ENCODE measurements around the gene SCLT1.

Gene SCLT1

DNA sequence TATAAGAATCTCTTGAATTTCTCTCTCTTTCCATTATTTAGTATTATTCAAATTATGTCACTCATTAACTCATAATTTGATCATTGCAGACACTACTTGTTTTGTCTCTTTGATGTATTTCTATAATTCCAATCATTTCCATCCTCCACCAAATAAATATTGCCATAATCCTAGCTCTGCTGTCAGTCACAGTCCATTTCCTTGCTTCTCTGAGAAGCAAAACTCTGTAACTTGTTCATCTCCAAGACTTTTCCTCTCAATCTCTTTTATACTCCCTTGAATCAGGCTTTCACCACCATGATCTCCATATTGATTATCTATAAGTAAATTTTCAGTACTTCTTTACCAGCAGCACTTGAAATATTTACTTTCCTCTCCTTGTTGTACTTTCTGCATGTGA is 135.9 kb downstream of the SCLT1 start:
- no peak for DNase-seq (ENCODE audit: low spot score)

DNA sequence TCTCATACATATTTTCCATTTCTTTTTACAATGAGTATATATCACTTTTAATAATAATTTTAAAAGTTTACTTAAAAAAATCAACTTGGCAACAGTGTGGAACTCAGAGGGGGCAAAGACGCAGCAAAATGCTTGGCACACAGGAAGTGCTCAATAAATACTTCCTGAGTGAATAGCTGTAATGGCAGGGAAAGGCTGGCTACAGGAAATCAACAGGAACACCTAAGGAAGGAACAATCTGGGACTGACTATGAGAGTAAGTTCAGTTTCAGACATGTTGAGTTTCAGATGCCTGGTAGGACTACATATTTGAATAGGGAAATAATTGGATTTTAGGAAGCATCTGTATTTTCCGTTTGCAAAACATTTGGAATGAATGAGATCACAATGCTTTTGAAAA is 137.6 kb downstream of the SCLT1 start:
- no peak for DNase-seq (ENCODE audit: low spot score)

DNA sequence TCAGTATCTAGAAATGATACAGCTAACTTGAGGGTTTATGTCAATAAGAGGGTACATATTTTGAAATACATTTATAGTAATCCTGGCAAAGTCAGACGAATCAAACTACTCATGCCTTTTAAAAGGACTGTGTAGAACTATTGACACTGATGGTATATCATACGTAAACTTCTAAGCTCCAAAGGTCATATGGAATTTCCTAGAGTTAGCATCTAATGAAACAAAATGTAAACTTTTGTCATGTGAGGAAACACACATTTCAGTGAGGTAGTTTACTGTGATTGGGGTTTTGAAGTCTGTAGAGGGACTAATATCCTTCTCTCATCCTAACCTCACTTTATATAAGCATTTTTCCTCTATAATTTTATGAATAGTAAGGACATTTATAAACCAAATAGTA is 138.4 kb downstream of the SCLT1 start:
- DNase-seq (ENCODE audit: low spot score), result no peak

DNA sequence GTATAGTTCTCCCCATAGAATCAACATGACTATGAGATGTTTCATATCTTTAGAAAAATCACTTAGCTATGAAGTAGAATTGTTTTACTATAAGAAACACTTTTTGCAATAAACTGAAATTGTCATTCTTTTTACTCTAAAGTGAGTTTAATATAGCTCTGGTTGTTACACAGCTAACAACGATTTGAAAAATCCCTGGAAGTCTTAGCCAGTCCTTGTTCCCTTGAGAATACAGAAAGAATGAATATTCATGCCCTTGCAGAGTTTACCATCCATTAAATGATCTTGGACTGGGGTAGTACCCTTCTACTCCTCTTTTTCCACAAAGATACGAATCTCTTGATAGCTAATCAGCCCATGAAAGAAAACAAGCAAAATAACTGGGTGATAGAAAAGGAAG is 142.0 kb downstream of the SCLT1 start:
- no peak for DNase-seq (ENCODE audit: low spot score)

DNA sequence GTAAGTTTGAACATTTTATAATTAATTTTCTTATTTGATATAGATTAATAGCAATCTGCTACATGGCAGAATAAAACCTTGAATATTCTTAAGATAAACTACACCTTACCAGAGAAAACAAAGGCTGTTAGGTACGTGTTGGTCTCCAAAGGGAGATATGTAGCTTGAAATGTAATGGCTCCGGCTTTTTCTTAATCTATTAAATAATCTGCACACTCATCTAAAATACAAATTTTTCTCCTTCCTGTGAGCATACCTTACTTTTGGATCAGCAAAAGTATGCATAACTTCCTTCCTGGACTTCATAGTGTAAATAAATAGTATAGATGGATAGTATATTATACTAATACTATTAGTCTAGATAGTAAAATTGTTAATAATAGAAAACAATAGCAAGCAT is 142.5 kb downstream of the SCLT1 start:
- DNase-seq (ENCODE audit: low spot score), result no peak

DNA sequence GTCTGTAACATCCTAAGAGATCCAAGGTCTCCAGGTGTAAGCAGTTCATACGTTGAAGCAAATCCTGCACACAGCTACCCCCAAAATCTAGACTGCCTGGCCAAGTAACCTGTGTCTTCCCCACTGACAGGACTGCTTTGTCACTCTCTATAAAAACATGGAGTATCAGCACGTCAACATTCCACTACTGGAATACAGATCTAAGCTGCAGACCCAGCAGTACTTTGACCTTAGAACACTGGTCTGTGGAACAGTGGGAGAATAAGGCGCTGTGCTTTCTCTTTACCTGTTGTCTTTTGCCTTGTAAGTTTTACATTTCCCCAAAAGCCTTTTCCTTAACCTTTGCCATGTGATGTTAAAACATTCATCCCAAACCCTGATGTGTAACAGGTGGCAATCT is 146.4 kb downstream of the SCLT1 start:
- no peak for DNase-seq (ENCODE audit: low spot score)

DNA sequence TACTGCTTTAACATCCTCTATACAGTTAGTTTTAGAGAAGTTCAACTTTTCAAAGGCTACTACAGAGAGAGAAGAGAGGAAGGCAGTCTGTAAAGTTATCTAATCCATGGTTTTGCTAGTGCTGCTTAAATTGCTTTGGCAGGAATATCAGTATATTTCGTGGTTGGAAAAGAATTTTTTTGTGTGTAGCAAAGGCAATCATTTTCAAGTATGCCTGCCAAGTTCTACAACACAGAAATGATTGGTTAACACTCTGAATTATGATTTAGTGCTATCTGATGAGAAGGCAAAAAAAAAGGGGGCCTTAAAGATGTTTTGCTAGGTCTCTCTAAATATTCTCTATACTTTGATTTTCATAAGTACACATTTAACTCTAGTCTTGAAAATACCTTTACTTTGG is 150.7 kb downstream of the SCLT1 start:
- no peak for DNase-seq (ENCODE audit: low spot score)

DNA sequence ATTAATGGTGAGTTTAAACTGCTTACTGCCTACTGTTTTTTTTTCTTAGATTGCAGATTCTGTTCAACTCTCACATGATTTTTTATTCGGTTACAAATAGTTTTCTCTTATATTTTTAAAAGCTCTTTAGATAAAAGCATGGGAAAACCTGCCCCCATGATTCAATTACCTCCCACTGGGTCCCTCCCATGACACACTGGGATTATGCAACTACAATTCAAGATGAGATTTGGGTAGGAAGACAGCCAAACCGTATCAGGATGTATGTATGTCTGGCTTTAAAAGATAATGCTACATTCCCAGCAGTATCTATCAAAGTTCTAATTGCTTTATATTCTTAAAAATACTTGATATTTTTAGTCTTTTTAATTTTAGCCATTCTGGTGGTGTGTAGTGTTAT is 152.4 kb downstream of the SCLT1 start:
- DNase-seq (ENCODE audit: low spot score), result no peak

DNA sequence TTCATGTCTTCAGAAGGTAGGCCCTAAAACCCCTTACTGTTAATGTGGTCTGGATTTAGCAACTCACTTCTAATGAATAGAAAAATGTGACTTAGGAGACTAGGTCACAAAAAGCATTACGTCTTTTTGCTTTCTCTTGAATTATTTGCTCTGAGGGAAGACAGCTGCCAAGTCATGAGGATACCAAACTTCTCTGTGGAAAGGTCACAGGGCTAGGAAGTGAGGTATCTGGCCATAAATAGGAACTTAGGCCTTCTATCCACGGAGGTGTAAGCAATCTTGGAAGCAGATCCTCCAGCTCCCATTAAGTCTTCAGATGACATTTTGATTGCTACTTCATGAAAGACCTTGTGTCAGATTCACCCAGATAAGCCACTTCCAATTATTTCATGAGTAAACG is 163.3 kb downstream of the SCLT1 start:
- no peak for DNase-seq (ENCODE audit: low spot score)

DNA sequence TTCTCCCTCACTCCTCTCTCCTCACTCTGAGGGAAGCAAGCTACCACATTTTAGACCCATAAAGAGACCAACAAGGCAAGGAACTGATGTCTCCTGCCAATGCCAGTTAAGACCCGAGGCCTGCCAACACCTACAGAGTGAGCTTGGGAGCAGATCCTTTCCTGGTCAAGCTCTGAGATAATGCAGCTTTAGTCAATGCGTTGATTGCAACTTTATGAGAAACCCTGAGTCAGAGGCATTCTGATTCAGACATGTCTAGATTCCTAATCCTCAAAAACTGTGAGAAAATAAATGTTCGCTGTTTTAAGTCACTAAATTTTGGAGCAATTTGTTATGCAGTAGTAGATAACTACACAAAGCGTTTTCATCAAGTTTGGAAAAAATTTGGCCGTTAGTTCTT is 168.4 kb downstream of the SCLT1 start:
- DNase-seq (ENCODE audit: low spot score), result no peak

DNA sequence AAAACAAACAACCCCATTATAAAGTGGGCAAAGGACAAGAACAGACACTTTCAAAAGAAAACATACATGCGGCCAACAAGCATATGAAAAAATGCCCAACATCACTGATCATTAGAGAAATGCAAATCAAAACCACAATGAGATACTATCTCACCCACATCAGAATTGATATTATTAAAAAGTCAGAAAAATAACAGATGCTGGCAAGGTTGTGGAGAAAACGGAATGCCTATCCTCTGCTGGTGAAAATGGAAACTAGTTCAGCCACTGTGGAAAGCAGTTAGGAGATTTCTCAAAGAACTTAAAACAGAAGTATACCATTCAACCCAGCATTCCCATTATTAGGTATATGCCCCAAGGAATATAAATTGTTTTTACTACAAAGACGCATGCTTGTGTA is 171.4 kb downstream of the SCLT1 start:
- no peak for DNase-seq (ENCODE audit: low spot score)

DNA sequence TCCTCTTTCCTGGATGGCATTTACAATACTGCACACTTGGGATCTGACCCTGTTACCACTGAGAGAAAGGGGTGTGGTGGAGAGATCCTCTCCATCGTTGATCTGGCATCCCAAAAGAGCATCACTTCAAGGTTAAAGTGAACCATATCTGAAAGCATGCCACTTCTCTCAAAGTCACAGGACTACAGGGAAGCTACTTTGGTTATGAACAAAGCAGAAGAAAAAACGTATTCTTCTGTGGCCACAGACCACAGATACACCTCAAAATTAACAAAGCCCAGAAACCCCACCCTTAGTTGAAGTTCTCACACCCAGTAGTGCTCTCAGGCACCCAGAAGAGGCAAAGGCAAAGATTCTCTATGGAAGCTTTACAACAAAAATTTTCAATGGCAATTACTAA is 175.6 kb downstream of the SCLT1 start:
- DNase-seq (ENCODE audit: low spot score), result no peak

DNA sequence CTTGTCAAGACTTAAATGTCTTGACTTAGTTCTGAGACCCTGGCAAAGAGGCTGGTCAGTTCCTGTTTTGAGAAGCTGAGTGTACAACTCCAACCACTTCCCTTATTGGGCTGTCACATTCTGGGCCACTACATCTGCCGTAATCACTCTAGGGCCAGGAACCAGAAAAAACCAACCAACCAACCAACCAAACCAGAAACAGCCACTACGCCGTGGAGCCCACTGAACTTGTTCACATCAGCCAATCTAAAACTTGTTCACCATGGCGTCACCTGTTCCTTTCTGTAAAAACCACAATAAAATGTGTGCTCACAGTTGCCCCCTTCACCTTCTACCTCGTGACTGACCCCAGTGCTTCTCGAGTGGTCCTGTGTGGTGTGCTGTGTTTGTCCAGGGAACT is 176.5 kb downstream of the SCLT1 start:
- DNase-seq (ENCODE audit: low spot score), result no peak

DNA sequence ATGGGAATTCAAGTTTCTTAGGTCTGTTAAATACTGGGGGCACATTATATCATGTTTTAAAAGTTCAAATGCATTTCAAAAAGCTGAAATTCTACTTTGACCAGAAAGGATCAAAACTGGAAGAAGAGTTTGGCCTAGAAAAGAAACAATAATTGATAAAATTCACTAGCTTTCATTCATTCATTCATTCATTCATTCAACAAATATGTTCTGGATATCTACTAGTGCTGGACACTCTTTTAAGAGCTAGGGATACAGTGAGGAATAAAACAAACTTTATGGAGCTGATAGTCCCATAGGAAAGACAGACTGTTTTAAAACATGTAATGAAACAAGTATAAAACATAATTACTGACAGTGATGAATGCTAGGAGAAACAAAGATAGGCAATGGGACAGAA is 177.8 kb downstream of the SCLT1 start:
- DNase-seq (ENCODE audit: low spot score), result no peak

DNA sequence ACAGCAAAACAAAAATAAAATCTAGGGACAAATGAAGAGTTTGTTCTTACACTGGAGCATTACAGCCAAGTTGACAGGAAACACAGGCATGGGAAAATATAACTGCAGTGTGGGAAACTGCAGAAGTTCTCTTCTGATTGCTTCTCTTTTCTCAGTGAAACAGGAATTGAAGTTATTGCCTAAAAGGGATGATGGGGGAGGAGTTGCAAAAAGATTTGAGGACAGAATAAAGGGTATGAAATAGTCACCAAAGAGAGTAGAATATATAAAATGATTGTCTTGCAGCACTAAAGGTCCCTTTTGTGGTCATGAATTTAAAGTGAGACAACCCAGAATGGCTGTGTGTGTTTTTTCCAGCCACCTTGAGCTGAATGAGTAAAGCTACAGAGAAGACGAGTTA is 180.1 kb downstream of the SCLT1 start:
- no peak for DNase-seq (ENCODE audit: low spot score)

DNA sequence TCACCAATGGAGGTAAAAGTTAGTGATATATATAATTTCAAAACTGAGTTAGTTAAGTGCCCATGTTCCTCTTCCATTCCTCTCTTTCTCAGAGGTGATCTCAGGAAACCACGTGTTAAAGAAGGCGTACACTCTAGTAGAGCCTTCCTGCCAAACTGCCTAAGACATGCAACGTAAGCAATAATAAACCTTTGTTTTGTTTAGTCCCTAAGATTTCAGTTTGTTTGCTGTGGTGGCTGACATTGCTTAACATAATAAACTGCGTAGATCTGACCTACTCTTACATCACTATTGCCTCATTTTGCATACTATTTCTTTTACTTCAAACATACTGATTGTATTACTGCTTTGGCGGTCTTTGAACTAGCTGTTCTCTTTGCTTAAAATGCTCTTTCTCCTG is 184.6 kb downstream of the SCLT1 start:
- no peak for DNase-seq (ENCODE audit: low spot score)

DNA sequence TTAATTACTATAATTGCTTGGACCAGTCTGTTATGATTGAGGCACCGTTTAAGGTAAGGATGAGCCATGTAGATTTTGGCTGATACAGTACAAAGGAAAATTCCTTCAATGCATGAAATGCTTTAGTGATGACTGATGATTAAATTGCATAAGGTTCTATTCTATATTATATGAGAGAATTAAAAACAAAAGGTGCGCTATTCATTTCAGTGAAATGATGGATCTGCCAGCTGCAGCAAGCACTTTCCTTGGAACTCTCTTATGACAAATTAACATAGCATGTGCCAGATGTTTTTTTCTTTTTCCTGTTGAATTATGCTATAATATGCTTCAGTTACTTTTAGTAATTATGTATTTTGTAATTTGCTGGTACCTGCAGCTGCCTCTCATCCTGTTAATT is 185.4 kb downstream of the SCLT1 start:
- DNase-seq (ENCODE audit: low spot score), result no peak

DNA sequence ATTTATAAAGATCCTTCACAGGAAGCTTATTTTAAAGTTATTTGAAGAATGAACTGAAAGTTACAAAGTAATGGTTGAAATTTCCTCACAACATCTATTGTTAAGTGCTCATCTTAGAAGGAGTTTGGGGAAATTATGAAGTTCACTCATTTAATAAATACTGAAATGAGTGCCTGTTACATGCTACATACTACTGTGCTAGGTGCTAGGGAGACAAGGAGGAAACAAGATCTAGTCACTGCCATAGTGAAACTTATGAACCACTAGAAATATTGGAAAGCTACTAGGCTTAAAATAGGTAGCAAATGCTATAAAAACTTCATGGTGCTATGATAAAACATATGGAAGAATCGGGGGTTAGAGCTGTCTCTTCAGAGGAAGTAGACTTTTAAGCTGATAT is 186.8 kb downstream of the SCLT1 start:
- no peak for DNase-seq (ENCODE audit: low spot score)

DNA sequence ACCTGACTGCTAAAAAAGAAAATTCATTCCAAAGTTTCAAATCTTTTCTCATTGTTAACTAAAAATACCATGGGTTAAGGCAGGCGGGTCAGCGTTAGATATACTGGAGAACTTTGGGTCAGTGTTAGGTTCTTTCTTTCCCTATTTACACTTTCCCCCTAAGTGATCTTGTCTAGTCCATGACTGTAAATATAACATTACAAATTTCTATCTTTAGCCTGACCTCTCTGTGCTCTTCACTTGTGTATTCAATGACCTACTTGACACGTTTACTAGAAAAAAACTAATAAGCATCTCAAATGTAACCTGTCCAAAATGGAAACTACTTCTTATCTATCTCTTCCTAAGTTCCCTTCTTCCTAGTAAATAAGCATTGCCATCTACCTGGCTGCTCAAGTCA is 188.5 kb downstream of the SCLT1 start:
- DNase-seq (ENCODE audit: low spot score), result no peak

DNA sequence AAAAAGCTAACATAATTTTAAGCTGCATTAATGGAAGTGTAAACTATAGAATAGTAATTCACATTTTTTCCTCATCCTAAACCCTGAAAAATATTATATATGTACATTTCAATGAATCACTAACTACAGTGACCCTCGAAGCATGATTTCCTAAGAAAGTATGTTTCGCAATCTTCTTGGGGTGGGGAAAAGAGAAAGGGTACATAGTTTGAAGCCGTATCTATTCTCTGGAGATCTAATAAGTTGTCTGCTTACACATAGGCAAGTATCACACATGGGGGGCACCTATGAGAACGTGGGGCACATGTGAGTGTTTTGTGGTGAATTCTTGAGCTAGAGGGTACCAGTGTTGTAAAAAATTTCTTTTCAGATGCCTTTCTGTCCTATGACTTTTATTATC is 212.7 kb downstream of the SCLT1 start:
- DNase-seq (ENCODE audit: low spot score), result no peak

DNA sequence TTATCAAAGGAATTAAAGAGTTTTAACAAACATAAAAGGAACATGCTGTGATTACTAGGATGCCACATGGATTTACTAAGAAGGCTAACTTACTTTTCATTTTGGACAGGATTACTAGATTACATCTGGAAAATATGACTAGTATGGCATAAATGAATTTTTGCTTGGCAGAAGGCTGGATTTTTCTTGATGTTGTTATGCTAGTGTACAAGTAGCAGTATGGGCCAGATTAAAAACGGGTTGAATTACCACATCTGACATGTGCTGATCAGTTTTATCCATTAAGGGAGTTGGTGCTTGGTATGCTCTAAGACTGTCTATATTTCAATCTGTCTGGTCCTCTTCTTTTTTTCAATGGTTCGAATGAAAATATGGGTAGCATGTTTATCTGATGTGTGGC is 213.4 kb downstream of the SCLT1 start:
- DNase-seq (ENCODE audit: low spot score), result no peak

DNA sequence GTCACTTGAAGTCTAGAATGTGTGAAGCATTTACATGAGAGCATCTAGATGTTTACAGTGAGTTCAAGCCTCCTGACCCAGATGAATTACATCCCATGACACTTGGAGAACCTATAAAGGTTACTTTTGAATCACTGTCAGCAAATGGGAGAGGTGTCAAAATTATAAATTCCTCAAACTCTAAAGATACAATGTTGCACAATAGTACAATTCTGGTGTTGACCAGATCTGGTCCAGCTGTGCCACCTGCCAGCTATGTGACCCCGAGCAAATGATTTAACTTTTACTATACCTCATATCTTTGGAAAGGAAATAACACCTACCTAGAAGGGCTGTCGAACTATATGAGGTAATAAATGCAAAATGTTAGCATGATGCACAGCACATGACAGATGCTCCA is 214.1 kb downstream of the SCLT1 start:
- DNase-seq (ENCODE audit: low spot score), result no peak

DNA sequence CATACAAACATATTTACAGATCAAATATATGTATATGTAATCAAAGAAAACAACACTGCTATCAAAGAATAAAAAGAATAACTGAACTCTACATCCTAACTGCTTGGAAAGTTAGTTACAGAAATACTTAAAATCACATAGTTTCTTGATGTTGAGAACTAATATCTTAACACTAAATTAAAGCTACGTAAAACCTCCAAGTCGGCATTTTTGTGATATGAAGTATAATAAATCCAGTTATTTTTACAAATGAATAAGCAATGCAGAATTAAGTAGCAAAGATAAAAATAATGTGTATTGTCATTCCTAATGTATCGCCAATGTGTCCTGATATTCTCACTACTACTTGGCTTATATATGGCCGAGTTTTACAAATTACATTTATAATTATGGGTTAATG is 215.4 kb downstream of the SCLT1 start:
- DNase-seq (ENCODE audit: low spot score), result no peak

DNA sequence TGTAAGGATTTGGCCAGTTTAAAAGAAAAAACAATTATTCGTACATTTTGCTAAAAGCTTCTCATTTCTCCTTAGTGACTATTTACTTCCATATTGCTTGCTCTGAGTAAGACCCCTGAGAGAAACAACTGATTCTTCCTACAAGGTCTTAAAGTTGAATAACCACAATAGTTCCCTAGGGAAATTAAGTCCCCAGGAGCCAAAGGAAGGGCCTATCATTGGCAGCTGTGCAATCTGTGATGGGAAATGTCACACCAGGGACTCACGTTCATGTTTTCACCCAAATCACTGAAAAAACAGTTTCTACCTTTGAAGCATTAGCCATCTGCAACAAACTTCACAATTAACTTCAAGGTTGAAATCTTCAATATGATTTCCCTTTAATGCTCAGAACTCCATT is 217.1 kb downstream of the SCLT1 start:
- no peak for DNase-seq (ENCODE audit: low spot score)

DNA sequence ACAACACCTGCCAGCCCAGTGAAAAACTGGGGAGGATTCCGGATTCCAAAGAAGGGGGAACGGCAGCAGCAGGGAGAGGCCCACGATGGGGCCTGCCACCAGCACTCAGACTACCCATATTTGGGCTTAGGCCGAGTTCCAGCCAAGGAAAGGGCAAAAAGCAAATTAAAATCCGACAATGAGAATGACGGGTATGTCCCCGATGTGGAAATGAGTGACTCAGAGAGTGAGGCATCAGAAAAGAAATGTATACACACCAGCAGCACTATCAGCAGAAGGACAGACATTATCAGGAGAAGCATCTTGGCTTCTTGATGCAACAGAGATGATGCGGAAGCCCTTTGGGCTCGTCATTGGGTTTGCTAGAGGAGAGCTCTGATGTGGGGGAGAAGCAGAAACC is 221.4 kb downstream of the SCLT1 start:
- DNase-seq (ENCODE audit: low spot score), result no peak

Data from SW480 (cell line).